NK-92 treated with Interleukin-12 subunit alpha and Interleukin-12 subunit beta, amount 100 ng/mL, for 24 hours (cell line): ENCODE results near the gene NAV2.

Experiments
- DNase-seq: peaks from one replicate; lab custom pipeline; 2025; lab: John Stamatoyannopoulos, UW

NAV2 gene

GRCh38 chr11:20089367-20089766 is 376.7 kb downstream of the NAV2 start:
- DNase-seq, result no peak

GRCh38 chr11:20089796-20090653 is 377.4 kb downstream of the NAV2 start:
- DNase-seq, result no peak

GRCh38 chr11:20090654-20091374 is 378.2 kb downstream of the NAV2 start:
- DNase-seq, result no peak

GRCh38 chr11:20093775-20094174 is 381.1 kb downstream of the NAV2 start:
- no peak for DNase-seq

- no peak for DNase-seq
Measured at GRCh38 chr11:20095189-20095588, 382.6 kb downstream of the NAV2 start.

GRCh38 chr11:20097319-20098221 is 384.9 kb downstream of the NAV2 start:
- no peak for DNase-seq

GRCh38 chr11:20099527-20099926 is 386.9 kb downstream of the NAV2 start:
- no peak for DNase-seq

- DNase-seq, result no peak
Measured at GRCh38 chr11:20102397-20102796, 389.8 kb downstream of the NAV2 start.

GRCh38 chr11:20103281-20103680 is 390.6 kb downstream of the NAV2 start:
- no peak for DNase-seq

- DNase-seq, result no peak
Measured at GRCh38 chr11:20105427-20105826, 392.8 kb downstream of the NAV2 start.

GRCh38 chr11:20109731-20110445 is 397.3 kb downstream of the NAV2 start:
- DNase-seq, result no peak

- DNase-seq, result peak; percentile 14
Measured at GRCh38 chr11:20110908-20111669, 398.5 kb downstream of the NAV2 start.

GRCh38 chr11:20111871-20112270 is 399.2 kb downstream of the NAV2 start:
- no peak for DNase-seq

- DNase-seq, result no peak
Measured at GRCh38 chr11:20112291-20113148, 399.9 kb downstream of the NAV2 start.

- no peak for DNase-seq
Measured at GRCh38 chr11:20113149-20113438, 400.5 kb downstream of the NAV2 start.

- no peak for DNase-seq
Measured at GRCh38 chr11:20114588-20114987, 402.0 kb downstream of the NAV2 start.

GRCh38 chr11:20116825-20117224 is 404.2 kb downstream of the NAV2 start:
- DNase-seq, result no peak

- DNase-seq, result no peak
Measured at GRCh38 chr11:20117291-20117690, 404.7 kb downstream of the NAV2 start.

- no peak for DNase-seq
Measured at GRCh38 chr11:20118209-20118608, 405.6 kb downstream of the NAV2 start.

- no peak for DNase-seq
Measured at GRCh38 chr11:20119315-20119714, 406.7 kb downstream of the NAV2 start.
